Right kidney (tissue), 1 donor: ENCODE results near the gene SPINT4.
A peak's percentile ranks its signal among the peaks of the same experiment; 100 is the strongest.

Source experiments
- DNase-seq: peaks from one replicate; pipeline ENCODE4 v3.0.0-alpha.2; 2016

Gene SPINT4

GRCh38 chr20:45765307-45765875 lies 43.2 kb downstream of the SPINT4 start:
- no peak for DNase-seq

GRCh38 chr20:45765980-45766379 lies 43.8 kb downstream of the SPINT4 start:
- no peak for DNase-seq

- DNase-seq: no peak
Observed at GRCh38 chr20:45768479-45768878, 46.3 kb downstream of the SPINT4 start.

GRCh38 chr20:45771182-45771759 lies 49.1 kb downstream of the SPINT4 start:
- DNase-seq: peak; percentile 65

GRCh38 chr20:45772693-45773092 lies 50.5 kb downstream of the SPINT4 start:
- DNase-seq: no peak

GRCh38 chr20:45774945-45775344 lies 52.8 kb downstream of the SPINT4 start:
- no peak for DNase-seq

GRCh38 chr20:45775411-45775810 lies 53.3 kb downstream of the SPINT4 start:
- DNase-seq: no peak
